ENCODE data around the gene PAPOLG.
A peak's percentile ranks its signal among the peaks of the same experiment; 100 is the strongest.

PAPOLG gene

GRCh38 chr2:60756097-60757087, at the start of gene PAPOLG:
Gene PAPOLG (plus strand): TSS chr2:60756268. CDS start chr2:60756479, 211 bp downstream.
- DNase-seq = peak; percentile 92 to 96 (median 94)

GRCh38 chr2:60707750-60708371, 48.2 kb upstream of the PAPOLG start:
- DNase-seq = no peak

GRCh38 chr2:60708630-60709320, 47.3 kb upstream of the PAPOLG start:
- no peak for DNase-seq

- no peak for DNase-seq
Observed at GRCh38 chr2:60710707-60711106, 45.4 kb upstream of the PAPOLG start.

- DNase-seq = no peak
Observed at GRCh38 chr2:60715561-60715960, 40.5 kb upstream of the PAPOLG start.

- no peak for DNase-seq
Observed at GRCh38 chr2:60717691-60718090, 38.4 kb upstream of the PAPOLG start.

- no peak for DNase-seq
Observed at GRCh38 chr2:60719331-60719730, 36.7 kb upstream of the PAPOLG start.

- DNase-seq = no peak
Observed at GRCh38 chr2:60725466-60725865, 30.6 kb upstream of the PAPOLG start.

GRCh38 chr2:60728855-60729254, 27.2 kb upstream of the PAPOLG start:
- DNase-seq = no peak

- DNase-seq = no peak
Observed at GRCh38 chr2:60735496-60736250, 20.4 kb upstream of the PAPOLG start.

GRCh38 chr2:60738679-60739078, 17.4 kb upstream of the PAPOLG start:
- no peak for DNase-seq

GRCh38 chr2:60739156-60739555, 16.9 kb upstream of the PAPOLG start:
- DNase-seq = no peak

- no peak for DNase-seq
Observed at GRCh38 chr2:60741576-60741975, 14.5 kb upstream of the PAPOLG start.

GRCh38 chr2:60742419-60742818, 13.6 kb upstream of the PAPOLG start:
- no peak for DNase-seq

- DNase-seq = no peak
Observed at GRCh38 chr2:60745330-60745729, 10.7 kb upstream of the PAPOLG start.

GRCh38 chr2:60745761-60746160, 10.3 kb upstream of the PAPOLG start:
- no peak for DNase-seq

GRCh38 chr2:60746318-60746717, 9.8 kb upstream of the PAPOLG start:
- no peak for DNase-seq

- DNase-seq = no peak
Observed at GRCh38 chr2:60759654-60760053, 3.6 kb downstream of the PAPOLG start.

GRCh38 chr2:60764736-60765534, 8.9 kb downstream of the PAPOLG start:
- DNase-seq = no peak

GRCh38 chr2:60766283-60766682, 10.2 kb downstream of the PAPOLG start:
- DNase-seq = no peak

- DNase-seq = no peak
Observed at GRCh38 chr2:60771508-60771907, 15.4 kb downstream of the PAPOLG start.

Data from activated CD4-positive, CD25-positive, alpha-beta regulatory T cell (primary cell).